DND-41 (cell line): Measurements from ENCODE around the gene UFM1.

ENCODE experiments used
- ATAC-seq: fragments of 200-7000 bp; cut with Tn5 transposase; 3 replicates; pipeline ENCODE4 v1.9.1; 2021; ENCODE audit warnings: low read depth; ENCODE audit not compliant: insufficient read depth
- DNase-seq: peaks from one replicate; pipeline ENCODE4 v3.0.0-alpha.2; 2020
- H2AFZ ChIP-seq: 2 replicates; pipeline ENCODE4 v1.6.0; 2012; ENCODE audit warnings: low read depth, low read length
- H3K27ac ChIP-seq: 2 replicates; pipeline ENCODE4 v1.5.1; 2012; ENCODE audit warnings: low read length, inconsistent platforms
- H3K27me3 ChIP-seq: fragments of 200-600 bp; sonication (generic); 2 replicates; pipeline ENCODE4 v1.6.0; 2012; ENCODE audit warnings: low read length, mild to moderate bottlenecking, inconsistent platforms; ENCODE audit not compliant: insufficient read depth, poor library complexity
- H3K36me3 ChIP-seq: 2 replicates; pipeline ENCODE4 v1.5.1; 2012; ENCODE audit warnings: low read length, inconsistent platforms; ENCODE audit not compliant: insufficient read depth
- H3K4me1 ChIP-seq: 2 replicates; pipeline ENCODE4 v1.5.1; 2012; ENCODE audit warnings: mild to moderate bottlenecking, low read length; ENCODE audit not compliant: insufficient read depth
- H3K4me2 ChIP-seq: 2 replicates; pipeline ENCODE4 v1.6.0; 2012; ENCODE audit warnings: mild to moderate bottlenecking, moderate library complexity, low read length, inconsistent platforms; ENCODE audit not compliant: insufficient read depth
- H3K4me3 ChIP-seq, 2 experiments: fragments of 200-600 bp in 1 of 2; shearing (Covaris generic) in 1 of 2; 2 replicates each; pipeline ENCODE4 v1.5.1; 2012 to 2016; ENCODE audit warnings: inconsistent platforms in 2 of 2, low read length in 2 of 2, mild to moderate bottlenecking in 2 of 2, low read depth in 1 of 2, moderate library complexity in 1 of 2
- H3K79me2 ChIP-seq: 2 replicates; pipeline ENCODE4 v1.6.0; 2012; ENCODE audit warnings: low read length, inconsistent platforms; ENCODE audit not compliant: insufficient read depth
- H3K9ac ChIP-seq: 2 replicates; pipeline ENCODE4 v1.6.0; 2012; ENCODE audit warnings: low read depth, mild to moderate bottlenecking, inconsistent platforms, low read length, moderate library complexity
- H3K9me3 ChIP-seq: 2 replicates; pipeline ENCODE4 v1.5.1; 2012; ENCODE audit warnings: low read length, moderate library complexity, mild to moderate bottlenecking, inconsistent platforms; ENCODE audit not compliant: insufficient read depth, severe bottlenecking
- H4K20me1 ChIP-seq: 2 replicates; pipeline ENCODE4 v1.6.0; 2012; ENCODE audit warnings: low read length; ENCODE audit not compliant: insufficient read depth
- CTCF ChIP-seq: IDR thresholded peaks from 2 replicates; pipeline ENCODE4 v1.5.1; 2012; ENCODE audit warnings: borderline replicate concordance, low read length, moderate library complexity, mild to moderate bottlenecking; ENCODE audit not compliant: poor library complexity, severe bottlenecking; ENCODE audit errors: extremely low read depth
- EZH2 ChIP-seq: IDR thresholded peaks from 3 replicates; pipeline ENCODE4 v1.6.1; 2012; ENCODE audit warnings: borderline replicate concordance, low read depth, mild to moderate bottlenecking, moderate library complexity, low read length, inconsistent platforms; ENCODE audit not compliant: severe bottlenecking

The UFM1 gene

GRCh38 chr13:38399535-38399934 lies 49.9 kb downstream of the UFM1 start:
- no peak overlapping the region for H3K27ac ChIP-seq
- H3K4me1 ChIP-seq = no peaks in the 10 kb centered on the region
- H3K79me2 ChIP-seq = no peaks in the 10 kb centered on the region
- H4K20me1 ChIP-seq = no peaks in the 10 kb centered on the region
- H3K27me3 ChIP-seq = no peaks in the 10 kb centered on the region
- no peak overlapping the region for H3K9ac ChIP-seq
- H2AFZ ChIP-seq = no peak overlapping the region
- no peak for ATAC-seq
- H3K36me3 ChIP-seq = no peaks in the 10 kb centered on the region
- H3K4me3 ChIP-seq = no peak overlapping the region
- TF ChIP-seq CTCF (no peak), EZH2 (no peak)
- no peaks in the 10 kb centered on the region for H3K9me3 ChIP-seq
- no peak for DNase-seq
- no peak overlapping the region for H3K4me2 ChIP-seq

DNA sequence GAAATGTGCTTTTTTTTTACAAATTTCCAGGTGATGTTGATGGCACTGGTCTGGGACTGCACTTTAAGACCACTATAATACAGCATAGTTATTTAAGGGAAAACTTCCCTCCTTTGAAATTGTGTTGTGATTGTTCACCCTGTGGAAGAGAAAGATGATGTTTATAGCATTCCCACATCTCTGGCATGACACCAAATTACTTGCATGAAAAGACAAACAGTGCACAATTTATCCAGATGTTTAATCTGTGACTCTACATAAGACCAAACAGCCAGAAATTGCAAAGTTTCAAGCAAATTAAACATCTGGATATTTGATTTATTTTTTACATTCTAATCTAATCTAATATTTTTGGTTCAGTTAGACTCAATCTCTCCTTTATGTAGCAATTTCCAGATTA lies 51.6 kb downstream of the UFM1 start:
- Histone ChIP-seq H3K9ac (no peak overlapping the region), H3K27me3 (no peaks in the 10 kb centered on the region), H3K36me3 (no peaks in the 10 kb centered on the region), H3K27ac (no peak overlapping the region), H3K4me3 (no peak overlapping the region), H4K20me1 (no peaks in the 10 kb centered on the region), H3K4me1 (no peaks in the 10 kb centered on the region), H3K79me2 (no peaks in the 10 kb centered on the region), H2AFZ (no peak overlapping the region), H3K4me2 (no peak overlapping the region), H3K9me3 (no peaks in the 10 kb centered on the region)
- DNase-seq = no peak
- no peak for ATAC-seq
- TF ChIP-seq EZH2 (no peak), CTCF (no peak)

GRCh38 chr13:38405216-38405615 lies 55.6 kb downstream of the UFM1 start:
- Histone ChIP-seq H3K79me2 (no peaks in the 10 kb centered on the region), H3K27me3 (no peaks in the 10 kb centered on the region), H3K4me2 (no peak overlapping the region), H3K4me1 (no peaks in the 10 kb centered on the region), H3K4me3 (no peak overlapping the region), H2AFZ (no peak overlapping the region), H3K9me3 (no peaks in the 10 kb centered on the region), H4K20me1 (no peaks in the 10 kb centered on the region), H3K27ac (no peak overlapping the region), H3K9ac (no peak overlapping the region), H3K36me3 (no peaks in the 10 kb centered on the region)
- DNase-seq = no peak
- no peak for ATAC-seq
- TF ChIP-seq EZH2 (no peak), CTCF (no peak)

DNA sequence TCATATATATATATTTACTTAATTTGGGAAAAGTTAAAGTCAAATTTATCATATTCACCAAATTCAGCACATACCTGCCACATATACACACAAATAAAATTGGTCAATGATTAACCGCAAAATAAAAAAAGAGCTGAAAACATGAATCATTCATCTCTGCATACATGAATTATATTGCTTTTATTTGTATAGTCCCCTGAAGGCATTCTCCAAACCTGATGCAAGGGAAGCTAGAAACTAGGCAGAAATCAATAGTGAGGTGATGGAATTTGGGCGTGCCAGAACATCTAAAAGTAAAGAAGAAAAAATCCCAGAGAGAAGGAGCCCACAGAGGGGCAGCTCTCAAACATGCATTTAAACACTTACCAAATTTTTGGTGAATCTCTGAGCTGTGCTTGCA lies 60.1 kb downstream of the UFM1 start:
- H2AFZ ChIP-seq = no peak overlapping the region

More for the DNA sequence above, 60.1 kb downstream of the UFM1 start:
- no peak for DNase-seq
- Histone ChIP-seq H3K36me3 (no peaks in the 10 kb centered on the region), H3K4me2 (no peak overlapping the region), H3K79me2 (no peaks in the 10 kb centered on the region), H3K27ac (no peak overlapping the region), H3K9me3 (no peaks in the 10 kb centered on the region), H3K4me1 (no peaks in the 10 kb centered on the region), H3K27me3 (no peaks in the 10 kb centered on the region), H3K9ac (no peak overlapping the region), H3K4me3 (no peak overlapping the region), H4K20me1 (no peaks in the 10 kb centered on the region)
- TF ChIP-seq CTCF = no peak
- TF ChIP-seq EZH2 = no peak
- no peak for ATAC-seq
